GM19438 (cell line): ENCODE measurements around the gene PHLPP1.

Experiments
- ATAC-seq: cut with Tn5 transposase; IDR thresholded peaks from one replicate; pipeline ENCODE4 v1.9.1; 2021; ENCODE audit warnings: low read depth; ENCODE audit not compliant: unreplicated experiment

PHLPP1 gene

GRCh38 chr18:62717169-62717924 lies 2.0 kb downstream of the PHLPP1 start:
- no peak for ATAC-seq

- no peak for ATAC-seq
Observed at GRCh38 chr18:62717925-62718800, 2.8 kb downstream of the PHLPP1 start.

- ATAC-seq = no peak
Observed at GRCh38 chr18:62720048-62720447, 4.7 kb downstream of the PHLPP1 start.

GRCh38 chr18:62720766-62721613 lies 5.6 kb downstream of the PHLPP1 start:
- no peak for ATAC-seq

- no peak for ATAC-seq
Observed at GRCh38 chr18:62721839-62722795, 6.8 kb downstream of the PHLPP1 start.

- no peak for ATAC-seq
Observed at GRCh38 chr18:62723666-62724281, 8.4 kb downstream of the PHLPP1 start.

- no peak for ATAC-seq
Observed at GRCh38 chr18:62725896-62726295, 10.6 kb downstream of the PHLPP1 start.

GRCh38 chr18:62728254-62728653 lies 12.9 kb downstream of the PHLPP1 start:
- no peak for ATAC-seq

- ATAC-seq = peak; percentile 61
Observed at GRCh38 chr18:62729487-62730386, 14.4 kb downstream of the PHLPP1 start.

GRCh38 chr18:62730941-62731340 lies 15.6 kb downstream of the PHLPP1 start:
- no peak for ATAC-seq

GRCh38 chr18:62732617-62733016 lies 17.3 kb downstream of the PHLPP1 start:
- no peak for ATAC-seq

GRCh38 chr18:62734290-62734689 lies 18.9 kb downstream of the PHLPP1 start:
- no peak for ATAC-seq

GRCh38 chr18:62735387-62735786 lies 20.0 kb downstream of the PHLPP1 start:
- no peak for ATAC-seq

GRCh38 chr18:62736077-62736855 lies 20.9 kb downstream of the PHLPP1 start:
- ATAC-seq = no peak

- ATAC-seq = no peak
Observed at GRCh38 chr18:62737241-62737873, 22.0 kb downstream of the PHLPP1 start.

- ATAC-seq = no peak
Observed at GRCh38 chr18:62738639-62739038, 23.3 kb downstream of the PHLPP1 start.

- no peak for ATAC-seq
Observed at GRCh38 chr18:62739911-62740310, 24.6 kb downstream of the PHLPP1 start.
